HG03025 (cell line): ENCODE measurements around the gene L1CAM.

Source experiments
- ATAC-seq: cut with Tn5 transposase; IDR thresholded peaks from one replicate; pipeline ENCODE4 v1.9.1; 2021; ENCODE audit warnings: mild to moderate bottlenecking, moderate library complexity; ENCODE audit not compliant: unreplicated experiment, low FRiP score

L1CAM gene

DNA sequence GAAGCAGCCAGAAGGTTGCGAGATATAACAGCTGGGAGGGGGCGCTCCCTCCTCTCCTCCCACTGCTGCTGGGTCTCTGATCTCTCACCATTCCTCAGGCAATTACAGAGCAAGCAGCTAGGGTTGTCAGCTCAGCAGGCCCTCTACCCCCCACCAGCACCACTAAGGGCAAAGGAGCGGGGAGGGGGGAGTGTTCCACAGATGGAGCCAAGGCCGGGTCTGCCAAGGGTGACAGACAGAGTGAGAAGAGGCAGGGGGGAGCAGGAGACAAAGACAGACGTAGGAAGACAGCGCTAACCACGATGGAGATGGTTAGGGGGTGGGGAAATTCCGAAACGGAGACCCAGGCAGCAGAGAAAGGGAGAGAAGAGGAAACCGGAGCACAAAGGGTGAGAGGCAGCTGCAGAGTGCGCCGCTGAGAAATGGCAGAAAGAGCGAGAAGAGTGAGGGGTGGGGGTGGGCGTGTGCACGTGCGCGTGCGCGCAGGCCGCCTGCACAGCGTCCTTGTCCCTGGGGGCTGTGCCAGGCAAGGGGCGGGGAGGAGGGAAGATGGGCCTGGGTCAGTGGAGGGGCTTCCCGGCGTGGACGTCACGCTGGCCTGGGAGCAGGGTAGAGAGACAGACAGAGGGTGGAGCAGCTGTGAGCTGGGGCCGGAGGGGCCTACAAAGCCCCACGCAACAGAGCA lies 6.9 kb downstream of the L1CAM start:
- no peak for ATAC-seq

DNA sequence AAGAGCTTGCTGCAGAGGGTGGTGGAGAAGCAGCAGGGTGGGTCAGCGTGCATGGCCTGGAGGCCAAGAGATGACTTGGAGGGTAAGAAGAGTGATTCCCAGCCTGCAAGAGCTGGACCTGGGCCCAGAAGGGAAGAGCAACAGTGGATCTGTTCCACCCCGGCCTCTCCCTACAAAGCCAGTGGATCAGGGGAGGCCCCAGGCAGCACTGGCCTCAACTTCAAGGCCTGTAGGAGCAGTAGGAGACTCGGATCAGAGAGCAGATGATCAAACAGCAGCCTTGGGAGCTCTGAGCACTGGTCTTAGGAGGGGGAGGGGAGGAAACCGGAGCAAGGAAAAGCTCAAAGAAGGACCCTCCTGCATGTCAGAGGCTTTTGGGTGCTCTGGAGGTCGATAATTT lies 7.6 kb downstream of the L1CAM start:
- ATAC-seq, result no peak

GRCh38 chrX:153877571-153878261 lies 8.3 kb downstream of the L1CAM start:
- ATAC-seq, result no peak

GRCh38 chrX:153876112-153876491 lies 9.9 kb downstream of the L1CAM start:
- ATAC-seq, result no peak

- no peak for ATAC-seq
Observed at GRCh38 chrX:153875391-153876111, 10.4 kb downstream of the L1CAM start.

DNA sequence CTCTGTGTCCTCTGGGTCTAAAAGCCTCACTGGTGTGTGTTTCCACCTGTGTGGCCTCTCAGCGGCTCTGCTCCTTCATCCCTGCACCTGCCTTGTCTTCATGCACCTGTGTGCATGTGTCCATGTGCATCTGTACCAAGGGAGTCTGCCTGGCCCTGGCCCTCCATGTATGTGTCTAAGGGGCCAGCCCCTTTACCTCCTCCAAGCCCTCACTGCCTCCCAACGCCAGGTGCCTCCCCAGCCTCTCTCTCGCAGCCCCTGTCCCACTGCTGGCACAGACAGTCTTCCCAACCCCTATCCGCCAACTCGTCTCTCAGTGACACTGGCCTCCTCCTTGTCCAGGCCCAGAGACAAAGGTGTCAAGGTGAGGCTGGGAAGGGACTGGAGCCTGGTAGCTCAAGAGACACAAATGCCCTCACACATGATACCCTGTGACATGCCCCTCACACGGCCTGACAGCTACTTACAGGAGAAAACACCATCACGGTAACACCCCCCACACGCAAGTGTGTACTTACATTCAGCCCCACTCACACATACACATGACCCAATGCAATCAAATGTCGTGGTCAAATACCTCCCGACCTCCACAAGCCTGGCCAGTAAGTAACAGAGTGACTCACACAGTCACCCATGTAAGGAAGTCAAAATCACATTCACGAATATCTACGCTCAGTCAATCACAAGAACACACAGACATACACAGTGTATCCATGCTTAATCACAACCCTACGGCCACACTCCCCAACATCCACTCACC lies 11.4 kb downstream of the L1CAM start:
- no peak for ATAC-seq

GRCh38 chrX:153874085-153874365 lies 11.9 kb downstream of the L1CAM start:
- no peak for ATAC-seq

DNA sequence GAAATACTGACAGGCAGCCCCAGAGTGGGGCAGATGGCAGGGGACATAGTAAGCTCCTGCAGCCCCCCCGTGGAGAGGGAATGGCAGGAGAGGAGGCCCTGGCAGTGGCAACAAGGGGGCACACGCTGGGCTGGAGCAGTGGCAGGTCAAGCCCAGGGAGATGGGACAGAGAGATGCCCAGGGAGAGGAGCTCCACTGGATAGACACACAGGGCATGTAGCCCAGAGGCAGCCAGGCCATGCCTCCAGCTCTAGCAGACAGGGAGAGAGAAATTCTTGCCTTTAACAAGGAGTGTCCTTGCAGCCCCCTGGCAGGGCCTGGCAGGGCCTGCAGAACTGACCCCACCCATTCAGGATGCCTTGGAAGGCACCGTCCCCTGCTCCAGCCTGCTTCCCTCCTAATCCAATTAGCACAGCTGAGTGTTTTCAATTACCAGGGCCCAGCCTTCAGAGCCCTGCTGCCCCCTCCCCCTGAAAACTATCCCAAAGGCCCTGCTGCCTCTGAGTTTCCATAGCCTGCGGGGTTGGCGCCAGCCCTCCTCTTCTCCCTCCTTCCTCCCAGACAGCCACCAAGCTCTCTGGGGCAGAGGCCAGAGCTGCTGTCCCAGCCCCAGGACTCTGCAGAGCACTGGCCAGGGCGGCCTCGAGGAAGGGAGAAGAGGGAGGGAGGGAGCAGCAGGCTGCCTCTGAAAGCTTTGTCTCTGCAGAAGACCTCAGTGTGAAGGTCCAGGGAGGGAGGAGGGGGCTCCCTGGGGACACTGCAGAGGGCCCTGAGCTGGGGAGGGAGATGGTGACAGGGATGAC lies 12.5 kb downstream of the L1CAM start:
- no peak for ATAC-seq

GRCh38 chrX:153871946-153872878 lies 13.8 kb downstream of the L1CAM start:
- ATAC-seq, result no peak

GRCh38 chrX:153871451-153871850 lies 14.5 kb downstream of the L1CAM start:
- no peak for ATAC-seq

- no peak for ATAC-seq
Observed at GRCh38 chrX:153870791-153871360, 15.1 kb downstream of the L1CAM start.

- ATAC-seq, result no peak
Observed at GRCh38 chrX:153870288-153870690, 15.7 kb downstream of the L1CAM start.

- ATAC-seq, result no peak
Observed at GRCh38 chrX:153869473-153870287, 16.3 kb downstream of the L1CAM start.

- no peak for ATAC-seq
Observed at GRCh38 chrX:153868576-153869472, 17.1 kb downstream of the L1CAM start.

- ATAC-seq, result no peak
Observed at GRCh38 chrX:153867671-153868070, 18.3 kb downstream of the L1CAM start.

- no peak for ATAC-seq
Observed at GRCh38 chrX:153867139-153867538, 18.8 kb downstream of the L1CAM start.
